Measurements from ENCODE around the gene ITGA8. TPM values are rescaled to one million over a fixed set of nuclear protein-coding genes. Genes with fewer than 3 reads are reported as not detected.
A peak's percentile ranks its signal among the peaks of the same experiment; 100 is the strongest.
"Not testable (repeated sequence)": the region's sequence is repeated elsewhere in the genome, so short reads cannot be mapped to it uniquely, and the experiment has no call there.

ITGA8 gene
- total RNA-seq, 1 experiment from 2014 or later = not detected

DNA sequence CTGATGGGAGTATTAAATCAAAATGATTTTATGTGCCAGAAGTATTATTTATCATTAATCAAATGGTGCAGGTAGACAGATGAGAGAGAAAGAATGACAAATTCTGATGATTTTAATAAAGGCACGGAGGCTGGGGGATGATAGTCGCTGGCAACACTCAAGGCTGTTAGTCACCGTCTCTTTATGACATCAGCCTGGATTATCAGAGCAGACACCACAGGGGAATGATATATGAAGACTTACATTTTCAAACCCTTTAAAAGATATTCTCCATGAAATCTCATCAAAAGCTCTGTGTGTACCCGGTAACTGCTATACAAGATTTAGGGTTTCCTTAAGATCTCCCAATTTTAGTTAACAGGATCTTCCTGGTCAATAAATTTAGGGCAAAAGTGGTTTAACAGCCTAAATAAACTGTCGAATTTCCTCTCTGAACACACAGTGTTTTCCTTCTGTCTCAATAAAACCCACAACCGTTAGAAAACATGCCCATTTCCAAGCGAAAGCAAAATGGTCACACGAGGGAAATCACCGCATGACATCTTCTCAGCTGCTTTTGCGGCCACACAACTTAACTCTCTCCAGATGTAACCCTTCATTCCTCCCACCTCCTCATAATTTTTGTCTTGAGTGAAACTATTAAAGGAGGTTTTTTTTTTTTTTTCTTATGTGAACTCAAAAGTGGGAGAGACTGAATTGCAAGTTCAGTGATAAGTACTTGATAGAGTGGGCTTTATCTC, 215.5 kb downstream of the ITGA8 start:
- DNase-seq (ENCODE audit: low read depth) = peak; percentile 10

GRCh38 chr10:15494850-15495506, 224.7 kb downstream of the ITGA8 start:
- DNase-seq (ENCODE audit: low read depth) = no peak

DNA sequence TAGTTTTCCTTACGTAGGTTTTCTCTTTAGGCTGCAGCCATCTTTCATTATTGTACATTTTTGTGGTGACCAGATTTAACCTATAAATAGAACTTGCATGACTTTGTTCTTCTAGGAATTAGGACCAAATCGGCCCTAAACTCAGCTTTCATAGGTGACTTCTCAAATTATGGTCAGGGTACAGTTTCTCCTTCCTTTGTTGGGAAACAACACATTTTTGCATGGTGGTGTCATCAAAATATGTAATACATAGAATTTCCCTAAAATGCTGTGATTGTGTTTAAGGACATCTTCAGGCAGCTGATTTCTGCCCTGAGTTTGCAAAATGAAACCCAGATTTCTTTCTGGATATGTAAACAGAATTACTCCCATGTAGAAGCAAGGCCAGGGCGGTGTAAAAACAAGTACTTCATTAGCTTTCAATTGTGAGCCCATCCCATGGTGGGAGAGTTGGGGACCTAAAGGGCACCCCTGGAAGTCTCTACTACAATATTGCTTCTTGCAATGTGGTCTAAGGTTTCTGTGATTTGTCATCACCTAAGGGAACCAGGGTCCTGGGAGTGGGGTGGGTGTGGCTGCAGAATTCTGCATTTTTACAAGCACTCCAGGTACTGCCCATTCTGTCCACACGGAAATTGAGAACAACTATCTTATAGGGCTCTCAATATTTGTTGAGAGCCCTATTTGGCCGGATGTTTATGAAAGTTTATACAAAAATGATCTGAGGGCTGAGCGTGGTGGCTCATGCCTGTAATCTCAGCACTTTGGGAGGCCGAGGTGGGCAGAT, 227.7 kb downstream of the ITGA8 start:
- no peak for DNase-seq (ENCODE audit: low read depth)

GRCh38 chr10:15489431-15489830, 230.3 kb downstream of the ITGA8 start:
- DNase-seq (ENCODE audit: low read depth) = no peak

DNA sequence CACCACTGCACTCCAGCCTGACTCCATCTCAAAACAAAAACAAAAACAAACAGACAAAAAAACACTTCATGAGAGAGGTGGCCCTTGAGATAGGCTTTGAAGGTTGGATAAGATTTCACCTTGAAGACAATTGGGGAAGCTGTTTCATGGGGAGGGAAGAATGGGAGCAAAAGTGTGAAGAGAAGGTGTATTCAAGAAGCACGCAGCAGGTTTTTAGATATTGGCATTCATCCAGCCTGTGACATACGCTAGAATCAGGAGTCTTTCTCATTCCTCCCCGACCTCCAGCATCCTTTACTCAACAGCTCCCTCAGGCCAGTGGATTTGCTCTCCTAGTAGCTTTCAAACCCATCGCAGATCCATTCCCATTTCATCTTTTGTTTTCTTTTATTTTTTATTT, 232.3 kb downstream of the ITGA8 start:
- DNase-seq (ENCODE audit: low read depth) = no peak

- no peak for DNase-seq (ENCODE audit: low read depth)
Observed at GRCh38 chr10:15486404-15486803, 233.3 kb downstream of the ITGA8 start.

DNA sequence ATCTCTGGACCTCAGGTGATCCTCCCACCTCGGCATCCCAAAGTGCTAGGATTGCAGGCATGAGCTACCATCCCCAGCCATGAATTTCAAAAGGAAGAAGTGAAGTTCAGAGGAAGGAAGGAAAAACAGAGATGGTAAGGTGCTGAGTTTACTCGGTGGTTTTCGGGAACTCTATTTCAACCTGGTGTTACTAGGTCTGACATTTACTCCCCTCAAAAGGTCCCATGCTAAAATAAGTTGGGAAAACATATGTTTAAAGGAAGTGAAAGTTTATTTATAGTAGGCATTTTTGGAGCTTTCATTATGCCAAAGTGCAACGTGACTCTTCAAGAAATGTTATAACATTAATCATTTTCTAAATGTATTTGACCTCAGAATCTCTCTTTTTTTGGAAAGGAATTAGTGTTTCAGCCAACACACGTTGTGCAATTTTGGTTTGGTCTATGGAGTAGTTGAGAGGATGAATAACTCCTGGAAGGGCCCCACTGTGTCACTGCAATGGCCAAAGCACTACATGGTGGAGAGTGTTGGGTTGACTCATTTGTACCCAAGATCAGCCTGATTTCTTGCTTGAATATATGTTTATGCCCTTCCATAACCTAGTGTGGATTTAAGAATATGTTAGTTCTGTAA, 233.9 kb downstream of the ITGA8 start:
- peak; percentile 1 for DNase-seq (ENCODE audit: low read depth)

DNA sequence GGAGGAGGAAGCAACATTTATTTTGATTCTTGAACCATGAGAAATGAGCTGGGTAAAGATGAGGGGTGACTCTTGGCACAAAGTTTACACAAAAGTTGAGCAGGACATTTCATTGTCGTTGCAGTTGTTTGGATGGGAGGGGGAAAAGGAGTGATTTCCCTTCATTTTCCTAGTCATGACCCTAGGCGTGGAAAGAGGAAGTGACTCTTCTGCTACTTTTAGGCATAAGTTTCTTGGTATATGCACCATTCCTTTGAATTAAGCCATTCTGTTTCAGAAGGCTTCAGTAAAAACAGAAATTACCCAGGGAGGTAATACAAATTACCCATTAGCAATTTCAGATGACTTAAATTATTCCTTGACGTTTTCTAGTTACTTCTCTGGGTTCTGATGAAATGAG, 234.7 kb downstream of the ITGA8 start:
- DNase-seq (ENCODE audit: low read depth) = no peak

DNA sequence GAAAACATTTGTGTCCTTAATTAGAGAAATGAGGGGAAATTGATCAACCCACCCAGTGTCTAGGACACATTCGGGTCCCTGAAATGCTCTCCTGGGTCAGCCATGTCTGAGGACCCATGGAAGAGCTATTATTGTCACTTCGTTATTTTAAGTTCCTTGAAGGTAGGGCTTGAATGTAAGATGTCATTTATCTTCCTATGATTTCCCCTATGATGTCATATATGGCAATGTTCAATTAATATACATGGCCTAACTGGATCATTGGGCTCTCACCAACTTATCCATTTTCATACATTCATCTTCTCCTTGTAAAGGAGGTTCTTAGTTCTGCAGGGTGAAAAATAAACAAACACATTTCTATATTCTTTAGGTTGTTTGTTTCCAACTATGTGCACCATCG, 235.6 kb downstream of the ITGA8 start:
- DNase-seq (ENCODE audit: low read depth) = no peak

GRCh38 chr10:15483215-15484075, 236.3 kb downstream of the ITGA8 start:
- no peak for DNase-seq (ENCODE audit: low read depth)

DNA sequence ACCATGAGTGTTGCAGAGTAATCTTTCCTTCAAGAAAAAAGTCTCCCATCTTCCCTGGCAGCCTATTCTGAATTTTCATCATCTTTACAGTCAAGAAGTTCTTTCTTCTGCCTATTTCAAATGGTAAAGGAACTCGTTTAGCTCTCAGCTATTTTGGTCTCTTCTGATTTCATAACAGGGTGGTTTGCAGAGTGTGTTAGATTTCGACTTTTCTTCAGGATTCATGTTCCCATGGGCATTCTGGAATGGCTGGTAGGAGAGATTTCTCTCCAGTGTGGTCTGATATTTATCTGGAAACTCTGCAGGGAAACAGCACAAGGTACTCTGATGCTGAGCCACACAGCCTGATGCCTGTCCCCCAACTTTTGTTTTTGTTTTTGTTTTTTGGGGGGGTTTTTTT, 237.6 kb downstream of the ITGA8 start:
- peak; percentile 2 for DNase-seq (ENCODE audit: low read depth)

DNA sequence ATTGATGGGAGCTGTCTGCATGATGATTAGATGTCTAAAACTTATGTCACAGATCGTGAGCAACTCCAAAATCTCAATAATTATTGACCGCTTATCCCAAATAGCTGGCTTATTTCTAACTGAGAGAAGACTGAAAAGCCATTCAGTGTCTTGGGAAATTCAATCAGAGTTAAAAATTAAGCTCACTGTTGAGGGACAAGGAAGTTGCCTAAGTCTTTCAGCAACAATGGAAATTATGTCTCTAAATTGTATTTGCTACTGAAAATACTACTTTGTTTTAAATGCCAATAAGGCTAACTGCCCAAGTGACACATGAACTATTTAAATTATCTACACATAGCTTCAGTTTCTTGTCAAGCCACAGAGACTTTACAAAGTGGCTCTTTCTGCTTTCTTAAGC, 240.8 kb downstream of the ITGA8 start:
- DNase-seq (ENCODE audit: low read depth) = no peak

DNA sequence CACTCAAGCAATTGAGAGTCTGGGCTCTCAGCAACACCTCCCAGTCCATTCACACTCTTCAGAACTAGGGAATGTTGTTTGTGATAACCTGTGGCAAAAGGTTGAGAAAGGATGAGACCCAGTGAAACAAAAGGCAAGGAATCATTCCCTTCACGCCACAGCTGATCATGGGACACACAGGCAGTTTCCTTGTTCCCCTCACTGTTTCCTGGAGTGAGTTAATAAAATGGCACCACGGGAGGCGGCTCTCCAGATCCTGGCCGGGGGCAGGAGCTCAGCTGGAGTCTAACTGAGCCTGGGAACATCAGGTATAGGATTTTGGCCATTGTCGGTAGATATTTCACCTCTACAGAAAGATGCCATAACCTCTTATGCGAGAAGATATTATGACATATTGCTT, 241.3 kb downstream of the ITGA8 start:
- DNase-seq (ENCODE audit: low read depth) = no peak

DNA sequence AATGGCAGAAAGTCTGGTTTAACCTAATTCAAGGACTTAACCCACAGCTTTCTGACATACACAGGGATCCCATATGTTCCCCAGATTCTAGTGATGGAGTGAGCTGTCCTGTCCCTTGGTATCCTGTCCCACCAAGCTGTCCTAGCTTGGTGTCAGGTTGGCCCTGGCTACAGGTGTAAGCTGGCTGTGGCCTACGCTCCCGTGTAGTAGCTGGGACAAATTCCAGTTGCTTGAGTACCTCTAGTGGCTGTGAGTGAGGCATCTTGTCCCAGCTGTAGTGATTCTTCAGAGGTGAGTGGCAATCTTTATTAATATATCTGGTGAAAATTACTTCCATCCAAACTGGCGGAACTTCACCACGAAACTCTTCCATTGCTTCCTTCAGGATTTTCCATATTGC, 243.4 kb downstream of the ITGA8 start:
- DNase-seq (ENCODE audit: low read depth) = no peak

DNA sequence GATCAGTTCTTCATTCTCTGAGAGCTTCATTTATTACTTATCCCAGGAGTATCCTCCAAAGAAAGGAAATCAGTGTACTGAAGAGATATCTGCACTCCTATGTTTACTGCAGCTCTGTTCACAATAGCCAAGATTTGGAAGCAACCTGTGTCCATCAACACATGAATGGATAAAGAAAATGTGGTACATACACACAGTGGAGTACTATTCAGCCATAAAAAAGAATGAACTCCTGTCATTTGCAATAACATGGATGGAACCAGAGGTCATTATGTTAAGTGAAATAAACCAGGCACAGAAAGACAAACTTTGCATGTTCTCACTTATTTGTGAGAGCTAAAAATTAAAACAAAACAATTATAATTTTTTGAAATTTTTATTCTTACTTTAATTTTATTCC, 244.3 kb downstream of the ITGA8 start:
- DNase-seq (ENCODE audit: low read depth) = not testable (repeated sequence)

DNA sequence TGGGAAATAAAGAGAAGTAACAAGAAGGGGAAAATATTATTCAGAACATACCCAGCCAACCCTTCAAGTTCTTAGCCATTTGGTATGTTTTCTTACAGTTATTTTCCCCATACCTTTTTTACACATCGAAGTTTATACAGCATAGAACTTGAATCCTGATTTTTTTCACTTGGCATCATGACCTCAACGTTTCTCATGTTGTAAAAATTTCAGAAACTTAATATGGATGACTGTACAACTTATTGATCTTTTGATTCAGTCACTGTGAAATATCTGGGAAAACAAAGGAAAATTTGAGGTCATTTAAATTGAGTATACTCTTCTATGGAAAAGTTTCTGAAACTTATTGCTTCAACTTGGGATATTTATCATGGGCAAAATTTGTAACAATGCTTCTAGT, 245.1 kb downstream of the ITGA8 start:
- DNase-seq (ENCODE audit: low read depth) = no peak

- DNase-seq (ENCODE audit: low read depth) = no peak
Observed at GRCh38 chr10:15473396-15473767, 246.3 kb downstream of the ITGA8 start.

DNA sequence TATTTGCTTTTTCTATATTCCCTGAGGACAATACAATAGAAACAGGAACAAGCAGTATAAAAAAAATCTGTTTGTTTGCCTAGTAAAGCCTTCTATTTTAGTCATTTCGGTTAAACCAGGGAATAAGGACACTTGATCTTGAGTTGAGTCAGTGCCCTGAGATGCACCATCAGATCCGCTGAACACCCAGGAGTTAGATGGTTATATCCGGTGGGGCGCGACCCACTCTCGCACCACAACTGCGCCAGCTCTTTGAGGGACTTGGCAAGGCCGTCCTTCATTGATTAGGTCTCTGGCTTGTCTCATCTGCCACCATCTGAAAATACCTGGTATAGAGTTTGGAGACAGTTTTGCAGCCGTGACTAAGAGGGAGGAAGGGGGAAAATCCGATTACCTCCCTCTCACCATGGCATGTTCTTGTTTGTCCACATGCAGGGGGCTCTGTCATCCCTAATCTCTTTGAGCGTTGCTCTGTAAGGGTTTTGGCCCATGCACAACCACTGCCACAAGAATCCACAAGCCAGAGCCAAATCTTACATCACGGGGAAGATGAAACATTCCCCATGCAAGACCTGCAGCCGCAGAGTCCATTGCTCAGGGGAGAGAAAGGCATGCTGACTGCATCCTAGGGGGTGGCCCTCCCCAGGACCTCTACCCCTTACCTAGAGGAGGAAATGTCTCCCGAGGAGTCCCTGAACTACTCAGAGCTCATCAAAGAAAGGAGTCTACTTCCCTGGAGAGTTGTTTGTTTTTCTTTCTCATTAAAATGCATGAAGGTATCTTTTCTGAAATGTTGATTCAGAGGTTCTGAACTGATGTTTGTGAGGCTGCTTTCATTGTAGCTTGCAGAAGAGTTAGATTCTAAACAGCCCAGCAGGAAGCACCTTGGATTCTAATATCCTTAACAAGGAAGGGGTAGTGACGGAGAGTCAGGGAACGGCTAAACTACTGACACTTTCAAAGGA, 247.0 kb downstream of the ITGA8 start:
- peak; percentile 39 for DNase-seq (ENCODE audit: low read depth)

GRCh38 chr10:15472008-15472407, 247.7 kb downstream of the ITGA8 start:
- DNase-seq (ENCODE audit: low read depth) = no peak

DNA sequence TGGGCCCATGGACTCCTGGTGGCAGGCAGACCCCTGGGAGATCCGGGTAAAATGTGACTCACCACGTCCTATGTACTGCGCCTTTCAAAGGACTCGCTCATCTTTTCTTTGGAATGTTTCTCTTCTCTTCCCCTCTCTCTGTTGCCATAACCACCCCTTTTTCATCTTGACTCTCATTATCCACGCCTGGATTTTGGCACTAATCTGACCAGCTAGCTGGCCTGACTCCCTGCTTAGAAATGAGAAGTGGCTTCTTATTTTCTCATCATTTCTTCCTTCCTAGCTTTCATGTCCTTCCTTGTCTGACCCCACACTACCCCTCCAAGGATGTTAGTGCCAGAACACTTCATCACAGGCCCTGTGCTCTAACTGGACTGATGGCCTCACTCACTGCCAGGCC, 250.6 kb downstream of the ITGA8 start:
- DNase-seq (ENCODE audit: low read depth) = no peak
